ENCODE results near the gene SEC23B.
"Not testable (repeated sequence)": the region's sequence is repeated elsewhere in the genome, so short reads cannot be mapped to it uniquely, and the experiment has no call there.

The SEC23B gene

DNA sequence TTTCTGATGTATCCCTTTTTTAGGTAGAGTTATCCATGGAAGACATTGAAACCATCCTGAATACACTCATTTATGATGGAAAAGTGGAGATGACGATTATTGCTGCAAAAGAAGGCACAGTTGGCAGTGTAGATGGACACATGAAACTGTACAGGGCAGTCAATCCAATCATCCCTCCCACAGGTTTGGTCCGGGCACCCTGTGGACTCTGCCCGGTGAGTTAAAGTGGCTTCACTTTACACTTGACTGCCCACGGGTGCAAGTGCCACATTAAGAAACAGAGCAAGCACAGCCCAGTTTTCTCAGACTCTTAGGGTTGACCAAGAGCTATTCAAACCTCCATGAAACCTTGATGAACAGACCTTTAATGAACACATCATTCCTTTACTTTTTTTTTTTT, 26.1 kb upstream of the SEC23B start:
- in situ Hi-C loops (cut with MboI; ENCODE audit: low sequenced_read_pairs, unreplicated experiment), result no loop called here
- TF ChIP-seq, protein P1, sequence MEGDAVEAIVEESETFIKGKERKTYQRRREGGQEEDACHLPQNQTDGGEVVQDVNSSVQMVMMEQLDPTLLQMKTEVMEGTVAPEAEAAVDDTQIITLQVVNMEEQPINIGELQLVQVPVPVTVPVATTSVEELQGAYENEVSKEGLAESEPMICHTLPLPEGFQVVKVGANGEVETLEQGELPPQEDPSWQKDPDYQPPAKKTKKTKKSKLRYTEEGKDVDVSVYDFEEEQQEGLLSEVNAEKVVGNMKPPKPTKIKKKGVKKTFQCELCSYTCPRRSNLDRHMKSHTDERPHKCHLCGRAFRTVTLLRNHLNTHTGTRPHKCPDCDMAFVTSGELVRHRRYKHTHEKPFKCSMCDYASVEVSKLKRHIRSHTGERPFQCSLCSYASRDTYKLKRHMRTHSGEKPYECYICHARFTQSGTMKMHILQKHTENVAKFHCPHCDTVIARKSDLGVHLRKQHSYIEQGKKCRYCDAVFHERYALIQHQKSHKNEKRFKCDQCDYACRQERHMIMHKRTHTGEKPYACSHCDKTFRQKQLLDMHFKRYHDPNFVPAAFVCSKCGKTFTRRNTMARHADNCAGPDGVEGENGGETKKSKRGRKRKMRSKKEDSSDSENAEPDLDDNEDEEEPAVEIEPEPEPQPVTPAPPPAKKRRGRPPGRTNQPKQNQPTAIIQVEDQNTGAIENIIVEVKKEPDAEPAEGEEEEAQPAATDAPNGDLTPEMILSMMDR (IDR thresholded peaks at IDR 0.05; ENCODE audit: borderline replicate concordance, control extremely low read depth, extremely low read depth, insufficient read depth, missing control alignments), result no peak

DNA sequence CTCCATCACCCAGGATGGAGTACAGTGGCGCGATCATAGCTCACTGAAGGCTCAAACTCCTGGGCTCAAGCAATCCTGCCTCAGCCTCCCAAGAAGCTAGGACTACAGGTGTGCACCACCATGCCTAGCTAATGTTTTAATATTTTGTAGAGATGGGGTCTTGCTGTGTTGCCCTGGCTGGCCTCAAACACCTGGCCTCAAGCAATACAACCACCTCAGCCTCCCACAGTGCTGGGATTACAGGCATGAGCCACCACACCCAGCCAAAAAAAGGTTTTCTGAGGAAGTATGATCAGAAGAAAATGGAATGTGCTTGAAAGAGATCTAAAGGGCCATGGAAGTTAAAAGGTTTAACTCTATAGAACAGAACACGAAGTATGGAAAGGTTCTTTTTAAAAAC, 19.4 kb upstream of the SEC23B start:
- in situ Hi-C loops (cut with MboI; ENCODE audit: low sequenced_read_pairs, unreplicated experiment), result no loop called here
- no peak for DNase-seq (ENCODE audit: low spot score)
- TF ChIP-seq, protein P1 (IDR thresholded peaks at IDR 0.05; ENCODE audit: borderline replicate concordance, control extremely low read depth, extremely low read depth, insufficient read depth, missing control alignments), result no peak

More for the DNA sequence above, 26.1 kb upstream of the SEC23B start:
- no peak for DNase-seq (ENCODE audit: low spot score)

DNA sequence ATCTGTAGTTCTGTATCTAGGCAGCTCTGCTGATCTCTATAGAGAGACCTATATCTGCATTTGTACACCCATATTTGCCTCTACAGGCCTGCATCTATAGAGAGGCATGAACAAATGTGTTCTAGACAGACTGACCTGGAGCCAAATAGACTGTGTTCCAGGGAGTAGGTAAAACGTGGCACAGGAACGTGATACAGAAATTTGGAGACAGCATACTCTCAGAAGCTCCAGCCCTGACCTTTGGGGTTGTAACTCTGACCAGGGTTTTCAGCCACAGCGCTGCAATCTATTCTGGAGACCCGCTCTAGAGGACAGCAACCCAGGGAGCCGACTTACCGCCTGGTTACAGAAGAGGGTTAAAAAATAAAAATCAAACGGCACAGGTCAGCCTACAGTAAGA, 11.7 kb upstream of the SEC23B start:
- in situ Hi-C loops (cut with MboI; ENCODE audit: low sequenced_read_pairs, unreplicated experiment), result no loop called here
- TF ChIP-seq, protein P1 (IDR thresholded peaks at IDR 0.05; ENCODE audit: borderline replicate concordance, control extremely low read depth, extremely low read depth, insufficient read depth, missing control alignments), result no peak
- no peak for DNase-seq (ENCODE audit: low spot score)

DNA sequence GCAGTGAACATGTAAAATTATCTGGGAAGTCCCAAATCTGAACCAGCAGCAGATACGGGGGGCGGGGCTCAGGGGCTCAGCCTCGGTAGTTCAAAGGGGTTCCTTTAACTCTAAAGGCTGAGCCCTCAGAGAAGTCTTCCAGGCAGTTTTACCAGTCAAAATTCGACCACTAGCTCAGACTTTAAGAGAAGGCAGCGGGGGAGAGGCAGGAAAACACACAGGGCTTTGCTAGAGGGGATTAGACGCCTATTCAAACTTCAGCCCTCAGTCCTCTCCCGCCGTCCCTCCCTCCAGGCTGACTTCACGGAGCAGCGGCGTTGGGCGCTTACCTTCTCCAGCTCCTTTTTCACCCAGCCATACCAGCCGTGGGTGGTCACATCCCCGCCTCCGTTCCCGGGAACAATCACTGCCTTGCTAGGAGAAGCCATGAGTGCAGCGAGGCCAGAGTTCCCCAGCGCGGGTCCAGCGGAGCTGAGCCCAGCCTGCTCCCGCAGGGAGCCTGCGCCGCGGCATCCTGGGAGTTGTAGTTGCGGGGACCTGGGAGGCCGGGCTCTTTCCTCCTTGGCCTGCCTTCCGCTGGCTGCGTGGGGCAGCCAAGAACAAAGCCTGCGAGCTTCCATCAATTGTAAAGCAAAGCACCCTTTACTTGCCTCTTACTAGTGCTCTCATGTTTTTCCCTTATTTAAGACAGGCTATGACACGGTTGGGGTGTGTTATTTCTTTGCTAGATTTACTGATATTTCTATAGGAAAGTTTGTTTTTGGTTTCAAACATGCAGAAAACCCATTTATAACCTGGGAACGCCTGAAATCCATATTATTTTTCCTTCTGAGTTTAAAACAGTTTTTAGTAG, 10.8 kb upstream of the SEC23B start, which contains the start of gene RBBP9:
RBBP9 (minus strand) TSS at position 486 of the 853 bp plus-strand sequence; CDS start at position 428, 58 bp downstream.
- in situ Hi-C loops (cut with MboI; ENCODE audit: low sequenced_read_pairs, unreplicated experiment), result no loop called here
- peak; percentile 89 for DNase-seq (ENCODE audit: low spot score)
- TF ChIP-seq, protein P1 (IDR thresholded peaks at IDR 0.05; ENCODE audit: borderline replicate concordance, control extremely low read depth, extremely low read depth, insufficient read depth, missing control alignments), result no peak

DNA sequence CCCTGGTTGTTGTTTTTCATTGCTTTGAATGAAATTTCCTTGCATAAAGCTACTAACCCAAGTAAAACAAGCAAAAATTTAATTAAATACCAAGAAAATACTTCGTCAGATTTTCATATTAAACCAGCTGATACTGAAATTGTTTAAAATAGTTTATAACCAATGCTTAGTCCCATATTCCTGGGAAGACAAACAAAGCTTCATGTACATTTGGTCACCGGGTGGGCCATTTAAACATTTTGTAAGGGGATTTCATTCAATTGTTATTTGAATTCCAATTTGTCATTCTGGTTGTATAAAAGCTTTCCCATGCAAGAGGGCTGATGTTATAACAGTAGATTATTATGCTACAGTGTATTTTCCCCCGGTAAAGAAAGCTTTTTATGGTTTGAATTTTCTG, 10.1 kb upstream of the SEC23B start:
- DNase-seq (ENCODE audit: low spot score), result no peak
- TF ChIP-seq, protein P1 (IDR thresholded peaks at IDR 0.05; ENCODE audit: borderline replicate concordance, control extremely low read depth, extremely low read depth, insufficient read depth, missing control alignments), result no peak
- in situ Hi-C loops (cut with MboI; ENCODE audit: low sequenced_read_pairs, unreplicated experiment), result no loop called here

DNA sequence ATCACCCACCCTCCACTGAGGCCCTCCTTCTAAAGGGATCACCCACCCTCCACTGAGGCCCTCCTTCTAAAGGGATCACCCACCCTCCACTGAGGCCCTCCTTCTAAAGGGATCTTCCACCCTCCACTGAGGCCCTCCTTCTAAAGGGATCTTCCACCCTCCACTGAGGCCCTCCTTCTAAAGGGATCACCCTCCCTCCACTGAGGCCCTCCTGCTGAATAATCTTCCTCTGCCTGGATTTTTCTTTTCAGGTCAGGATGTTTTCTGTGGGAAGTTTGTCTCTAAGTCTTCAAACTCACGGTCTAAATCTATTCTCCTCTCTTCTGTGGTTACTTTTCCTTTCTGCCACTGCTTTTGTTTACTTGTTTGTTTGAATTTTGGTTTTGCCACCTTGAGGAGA, 6.1 kb upstream of the SEC23B start:
- DNase-seq (ENCODE audit: low spot score); in situ Hi-C loops (cut with MboI; ENCODE audit: low sequenced_read_pairs, unreplicated experiment): not testable (repeated sequence)

DNA sequence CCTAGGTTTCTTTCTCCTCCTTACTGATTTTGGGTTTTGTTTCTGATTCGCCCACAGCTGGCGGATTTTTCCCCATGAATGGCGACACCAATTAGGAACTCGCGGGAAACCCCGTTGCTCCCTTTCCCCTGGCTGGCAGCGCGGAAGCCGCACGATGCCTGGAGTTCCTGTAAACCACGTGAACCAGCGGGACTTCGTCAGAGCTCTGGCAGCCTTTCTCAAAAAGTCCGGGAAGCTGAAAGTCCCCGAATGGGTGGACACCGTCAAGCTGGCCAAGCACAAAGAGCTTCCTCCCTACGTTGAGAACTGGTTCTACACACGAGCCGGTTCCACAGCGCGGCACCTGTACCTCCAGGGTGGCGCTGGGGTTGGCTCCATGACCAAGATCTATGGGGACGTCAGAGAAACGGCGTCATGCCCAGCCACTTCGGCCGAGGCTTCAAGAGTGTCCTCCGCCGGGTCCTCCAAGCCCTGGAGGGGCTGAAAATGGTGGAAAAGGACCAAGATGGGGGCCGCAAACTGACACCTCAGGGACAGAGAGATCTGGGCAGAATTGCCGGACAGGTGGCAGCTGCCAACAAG, 3.2 kb upstream of the SEC23B start:
- DNase-seq (ENCODE audit: low spot score), result no peak
- in situ Hi-C loops (cut with MboI; ENCODE audit: low sequenced_read_pairs, unreplicated experiment), result no loop called here
- TF ChIP-seq, protein P1 (IDR thresholded peaks at IDR 0.05; ENCODE audit: borderline replicate concordance, control extremely low read depth, extremely low read depth, insufficient read depth, missing control alignments), result no peak

Data from GM13976 (cell line).